GM12878 (cell line): ENCODE results near the gene MAP4K2.

ENCODE experiments used
- BCL11A ChIP-seq: IDR thresholded peaks from 2 replicates; pipeline ENCODE4 v1.6.1; 2011; ENCODE audit warnings: low read depth, low read length
- CBFB ChIP-seq: IDR thresholded peaks from 2 replicates; pipeline ENCODE4 v1.6.1; 2016; ENCODE audit warnings: antibody characterized with exemption, low read depth
- CTCF ChIP-seq, 3 experiments: IDR thresholded peaks in 2 of 3; conservative IDR thresholded peaks in 1 of 3; 2 replicates each; pipeline ENCODE4 v1.5.1; 2011; ENCODE audit warnings: low read depth in 3 of 3, low read length in 3 of 3, mild to moderate bottlenecking in 3 of 3, control low read depth in 2 of 3, moderate library complexity in 2 of 3, inconsistent platforms in 1 of 3, mixed read lengths in 1 of 3; ENCODE audit not compliant: control insufficient read depth in 2 of 3, insufficient read depth in 1 of 3; ENCODE audit errors: extremely low read depth in 1 of 3
- FOS ChIP-seq: IDR thresholded peaks from 3 replicates; pipeline ENCODE4 v1.6.1; 2011; ENCODE audit warnings: borderline replicate concordance; ENCODE audit not compliant: insufficient read length; ENCODE audit errors: extremely low read depth
- GABPA ChIP-seq: IDR thresholded peaks from 2 replicates; pipeline ENCODE4 v1.6.1; 2014; ENCODE audit warnings: antibody characterized with exemption, low read depth, mild to moderate bottlenecking, inconsistent platforms

DNA sequence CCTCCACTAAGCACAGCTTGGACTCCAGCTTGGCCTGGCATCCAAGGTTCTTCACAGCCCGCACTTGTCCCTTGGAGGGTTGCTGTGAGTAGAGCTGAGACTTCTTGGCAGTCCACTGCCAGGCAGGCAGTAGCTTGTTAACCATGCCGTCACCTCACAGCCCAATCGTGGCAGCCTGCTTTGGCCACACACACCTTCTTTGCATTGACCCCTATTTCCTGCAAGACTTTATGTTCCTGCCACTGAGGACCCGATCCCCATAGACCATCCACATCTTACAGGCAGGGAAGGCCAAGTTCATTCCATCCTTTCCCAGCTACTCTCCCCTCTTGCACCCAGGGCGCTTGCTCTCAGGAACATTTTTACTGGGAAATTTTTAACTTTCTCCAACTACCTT lies 40.7 kb downstream of the MAP4K2 start:
- TF ChIP-seq GABPA (no peak), CBFB (no peak), BCL11A (no peak), FOS (no peak), CTCF (IDR thresholded peaks at IDR 0.05 in 2 of 3, conservative IDR thresholded peaks at IDR 0.05 in 1 of 3; ENCODE audit: control insufficient read depth in 2 of 3, extremely low read depth in 1 of 3, insufficient read depth in 1 of 3, low read depth in 3 of 3, low read length in 3 of 3) (no peak)
